ENCODE results near the gene TRIM43. TPM values are rescaled to one million over a fixed set of nuclear protein-coding genes. Genes with fewer than 3 reads are reported as not detected.
"Not testable (repeated sequence)": the region's sequence is repeated elsewhere in the genome, so short reads cannot be mapped to it uniquely, and the experiment has no call there.

Gene TRIM43
- total and polyA plus RNA-seq, 4 donors: not detected

DNA sequence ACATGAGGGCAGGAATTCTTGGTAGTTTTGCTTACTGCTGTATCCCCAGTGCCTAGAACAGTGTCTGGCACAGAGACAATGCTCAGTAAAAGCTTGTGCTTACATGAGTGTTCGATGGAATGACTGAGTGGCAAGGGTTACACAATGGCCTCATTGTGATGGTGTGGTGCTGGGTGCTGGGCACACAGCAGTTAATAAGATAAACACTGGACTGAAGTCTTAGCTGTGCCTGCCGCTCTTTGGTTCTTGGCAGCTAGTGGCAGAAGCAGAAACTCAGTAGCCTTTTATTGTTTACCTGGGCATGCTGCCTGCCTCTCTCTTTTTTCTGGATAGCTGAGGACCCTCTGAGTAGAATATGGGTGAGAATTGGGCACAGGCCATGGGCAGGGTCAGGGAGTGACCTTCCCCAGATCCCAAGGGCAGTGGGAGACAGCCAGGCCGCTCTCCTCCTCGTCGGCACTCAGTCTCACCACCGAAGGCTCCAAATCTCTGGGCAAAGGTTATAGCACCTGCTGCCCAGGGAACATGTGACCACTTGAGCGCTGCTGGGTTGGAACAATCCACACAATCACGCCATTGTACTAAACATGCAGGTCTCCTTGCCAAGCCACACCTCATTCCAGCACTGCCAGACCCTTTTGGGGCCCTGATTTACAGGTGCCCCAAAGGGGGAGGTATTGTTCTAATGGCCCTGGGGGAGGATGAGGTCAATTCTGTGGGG, 54.6 kb downstream of the TRIM43 start:
- H3K27me3 ChIP-seq (ENCODE audit: control insufficient read depth in 4 of 4, insufficient read depth in 4 of 4, low read length in 3 of 4); H3K9ac ChIP-seq (ENCODE audit: low read depth in 1 of 2, low read length in 2 of 2); H3K4me1 ChIP-seq (ENCODE audit: control insufficient read depth in 4 of 4, insufficient read depth in 4 of 4, low read length in 3 of 4); H3K27ac ChIP-seq (ENCODE audit: low read depth in 1 of 2, low read length in 2 of 2); H3K9me3 ChIP-seq (ENCODE audit: control insufficient read depth in 4 of 4, low read length in 3 of 4); DNase-seq (ENCODE audit: low spot score); H3K4me3 ChIP-seq (ENCODE audit: low read depth in 1 of 3, low read length in 3 of 3); H3K36me3 ChIP-seq (ENCODE audit: control insufficient read depth in 4 of 4, insufficient read depth in 3 of 4, low read depth in 1 of 4, low read length in 3 of 4): not testable (repeated sequence)
- WGBS: no CpG with 5 or more reads among the region's 8 CpGs

DNA sequence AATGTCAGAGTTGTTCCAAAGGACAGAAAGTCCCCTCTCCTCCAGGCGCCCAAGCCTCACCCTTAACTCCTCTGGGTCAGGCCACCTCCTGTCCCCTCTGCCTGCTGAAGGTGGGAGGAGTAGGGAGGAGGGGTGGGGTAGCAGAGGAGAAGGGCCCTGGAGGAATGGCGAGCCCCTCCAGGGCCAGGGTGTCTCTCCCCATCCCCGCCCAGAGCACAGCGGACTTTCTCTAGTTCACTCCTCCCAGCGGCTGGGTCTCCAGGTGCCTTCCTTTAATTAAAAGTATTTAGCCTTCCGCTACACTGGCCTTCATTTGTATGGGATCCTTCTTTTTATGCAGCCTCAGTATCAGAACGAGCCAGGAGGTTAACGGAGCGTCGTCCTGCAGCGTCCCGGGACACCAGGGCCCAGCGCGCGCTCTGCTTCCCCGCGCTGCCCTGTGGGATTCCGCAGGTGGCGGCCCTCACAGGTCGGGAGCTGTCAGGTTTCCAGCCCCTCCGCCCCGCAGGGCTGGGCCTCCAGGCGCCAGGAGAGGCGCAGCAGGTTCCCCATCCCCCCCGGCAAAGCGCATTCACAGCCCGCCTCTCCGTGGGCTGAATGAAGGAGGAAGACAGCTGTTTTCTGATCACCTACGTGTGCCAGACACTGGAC, 57.2 kb downstream of the TRIM43 start:
- H3K4me3 ChIP-seq (ENCODE audit: low read depth in 1 of 3, low read length in 3 of 3); H3K36me3 ChIP-seq (ENCODE audit: control insufficient read depth in 4 of 4, insufficient read depth in 3 of 4, low read depth in 1 of 4, low read length in 3 of 4); H3K27me3 ChIP-seq (ENCODE audit: control insufficient read depth in 4 of 4, insufficient read depth in 4 of 4, low read length in 3 of 4); H3K9ac ChIP-seq (ENCODE audit: low read depth in 1 of 2, low read length in 2 of 2); H3K9me3 ChIP-seq (ENCODE audit: control insufficient read depth in 4 of 4, low read length in 3 of 4); H3K27ac ChIP-seq (ENCODE audit: low read depth in 1 of 2, low read length in 2 of 2); DNase-seq (ENCODE audit: low spot score); H3K4me1 ChIP-seq (ENCODE audit: control insufficient read depth in 4 of 4, insufficient read depth in 4 of 4, low read length in 3 of 4): not testable (repeated sequence)
- 71% methylated on average over 14 of the region's 29 CpGs for WGBS

Small RNA genes within 50 kb of the gene (small RNA-seq; reads per million reads assigned to genes)
- gene AC009237.4: not detected
- not detected for gene AC009237.7

Other genes with a start within 250 kb of the TRIM43 start
- 10 to 100 TPM; 20.1 to 68.7 TPM for gene FAHD2A, start 189.3 kb upstream of the TRIM43 start, total RNA-seq
- gene FAHD2A, start 189.3 kb upstream of the TRIM43 start, polyA plus RNA-seq: 100 to 1,000 TPM in 1 of 2 donors, 10 to 100 TPM in 1; 69.9 to 105 TPM
- not detected for gene TRIM43B, start 107.2 kb upstream of the TRIM43 start, total RNA-seq
- not detected for gene TRIM43B, start 107.2 kb upstream of the TRIM43 start, polyA plus RNA-seq